SK-N-SH treated with all-trans-retinoic acid at 6 μM for 48 hours (cell line): Measurements from ENCODE around the gene TMEM163.
"Not testable (repeated sequence)": the region's sequence is repeated elsewhere in the genome, so short reads cannot be mapped to it uniquely, and the experiment has no call there.

ENCODE experiments used
- ATAC-seq: fragments of 200-7000 bp; cut with Tn5 transposase; 3 replicates; pipeline ENCODE4 v1.9.1; 2020; ENCODE audit warnings: mild to moderate bottlenecking, moderate library complexity
- ARNTL ChIP-seq: fragments of 450-650 bp; formaldehyde crosslinking; IDR thresholded peaks from 2 replicates; pipeline ENCODE4 v1.5.0; 2020; ENCODE audit warnings: low read depth, mild to moderate bottlenecking, moderate library complexity, borderline replicate concordance
- BACH2 ChIP-seq: fragments of 250-450 bp; sonication (Bioruptor Pico); IDR thresholded peaks from 2 replicates; pipeline ENCODE4 v1.9.0; 2021; ENCODE audit warnings: mild to moderate bottlenecking, borderline replicate concordance
- CSDC2 ChIP-seq: fragments of 250-450 bp; sonication (Bioruptor Pico); IDR thresholded peaks from 2 replicates; pipeline ENCODE4 v1.5.0; 2020; ENCODE audit warnings: mild to moderate bottlenecking, moderate library complexity
- ESRRG ChIP-seq: fragments of 250-450 bp; sonication (Bioruptor Pico); IDR thresholded peaks from 2 replicates; pipeline ENCODE4 v1.6.1; 2021; ENCODE audit warnings: mild to moderate bottlenecking
- GLIS3 ChIP-seq: fragments of 250-450 bp; sonication (Bioruptor Pico); IDR thresholded peaks from 2 replicates; pipeline ENCODE4 v1.5.0; 2020; ENCODE audit warnings: mild to moderate bottlenecking, moderate library complexity
- ISL1 ChIP-seq: fragments of 250-450 bp; sonication (Bioruptor Pico); IDR thresholded peaks from 2 replicates; pipeline ENCODE4 v2.1.2; 2022; ENCODE audit warnings: mild to moderate bottlenecking, moderate library complexity
- OSR1 ChIP-seq: fragments of 250-450 bp; sonication (Bioruptor Pico); IDR thresholded peaks from 2 replicates; pipeline ENCODE4 v1.8.0; 2022; ENCODE audit warnings: moderate library complexity, mild to moderate bottlenecking, inconsistent platforms
- PATZ1 ChIP-seq: fragments of 250-450 bp; sonication (Bioruptor Pico); IDR thresholded peaks from 2 replicates; pipeline ENCODE4 v1.8.0; 2020; ENCODE audit warnings: mild to moderate bottlenecking, moderate library complexity, borderline replicate concordance
- POU6F1 ChIP-seq: fragments of 250-450 bp; sonication (Bioruptor Pico); IDR thresholded peaks from 2 replicates; pipeline ENCODE4 v1.8.0; 2021; ENCODE audit warnings: low read depth, mild to moderate bottlenecking, moderate library complexity, borderline replicate concordance
- PPARA ChIP-seq: fragments of 250-450 bp; sonication (Bioruptor Pico); IDR thresholded peaks from 2 replicates; pipeline ENCODE4 v1.5.0; 2020; ENCODE audit warnings: mild to moderate bottlenecking, borderline replicate concordance
- RARB ChIP-seq: fragments of 250-450 bp; sonication (Bioruptor Pico); IDR thresholded peaks from 2 replicates; pipeline ENCODE4 v1.8.0; 2021; ENCODE audit warnings: mild to moderate bottlenecking, moderate library complexity
- SNAI2 ChIP-seq: fragments of 250-450 bp; sonication (Bioruptor Pico); IDR thresholded peaks from 2 replicates; pipeline ENCODE4 v1.5.0; 2020; ENCODE audit warnings: mild to moderate bottlenecking, moderate library complexity
- TCF4 ChIP-seq: fragments of 250-450 bp; sonication (Bioruptor Pico); IDR thresholded peaks from 2 replicates; pipeline ENCODE4 v1.8.0; 2021; ENCODE audit warnings: mild to moderate bottlenecking, moderate library complexity, borderline replicate concordance
- TOX ChIP-seq: fragments of 250-450 bp; sonication (Bioruptor Pico); IDR thresholded peaks from 2 replicates; pipeline ENCODE4 v1.8.0; 2021; ENCODE audit warnings: mild to moderate bottlenecking, moderate library complexity, borderline replicate concordance
- TSHZ2 ChIP-seq: fragments of 250-450 bp; sonication (Bioruptor Pico); IDR thresholded peaks from 2 replicates; pipeline ENCODE4 v1.5.0; 2020; ENCODE audit warnings: mild to moderate bottlenecking, moderate library complexity
- ZC3H10 ChIP-seq: fragments of 250-450 bp; sonication (Bioruptor Pico); IDR thresholded peaks from 2 replicates; pipeline ENCODE4 v1.5.1; 2021; ENCODE audit warnings: mild to moderate bottlenecking, moderate library complexity
- ZFP3 ChIP-seq: fragments of 250-450 bp; sonication (Bioruptor Pico); IDR thresholded peaks from 2 replicates; pipeline ENCODE4 v1.5.0; 2020; ENCODE audit warnings: mild to moderate bottlenecking, moderate library complexity
- ZFP30 ChIP-seq: fragments of 450-650 bp; formaldehyde crosslinking; IDR thresholded peaks from 2 replicates; pipeline ENCODE4 v1.5.0; 2022; ENCODE audit warnings: mild to moderate bottlenecking, moderate library complexity
- ZNF565 ChIP-seq: fragments of 450-650 bp; formaldehyde crosslinking; conservative IDR thresholded peaks from 2 replicates; pipeline ENCODE4 v1.5.0; 2020; ENCODE audit warnings: low read depth, mild to moderate bottlenecking, moderate library complexity
- ZNF70 ChIP-seq: fragments of 450-650 bp; formaldehyde crosslinking; IDR thresholded peaks from 2 replicates; pipeline ENCODE4 v1.5.0; 2020; ENCODE audit warnings: mild to moderate bottlenecking, moderate library complexity
- ZNF8 ChIP-seq: fragments of 450-650 bp; formaldehyde crosslinking; IDR thresholded peaks from 2 replicates; pipeline ENCODE4 v1.5.0; 2020; ENCODE audit warnings: mild to moderate bottlenecking, moderate library complexity
- TF ChIP-seq, protein P1 (sequence below): fragments of 250-450 bp; sonication (Bioruptor Pico); IDR thresholded peaks from 2 replicates; pipeline ENCODE4 v1.5.1; 2020; ENCODE audit warnings: low read depth, mild to moderate bottlenecking, moderate library complexity

Gene TMEM163

GRCh38 chr2:134572314-134573084 is 146.3 kb downstream of the TMEM163 start:
- no peak for ATAC-seq
- TF ChIP-seq TOX = no peak
- no peak for TF ChIP-seq ZNF70 (CRISPR knock-in tag)

DNA sequence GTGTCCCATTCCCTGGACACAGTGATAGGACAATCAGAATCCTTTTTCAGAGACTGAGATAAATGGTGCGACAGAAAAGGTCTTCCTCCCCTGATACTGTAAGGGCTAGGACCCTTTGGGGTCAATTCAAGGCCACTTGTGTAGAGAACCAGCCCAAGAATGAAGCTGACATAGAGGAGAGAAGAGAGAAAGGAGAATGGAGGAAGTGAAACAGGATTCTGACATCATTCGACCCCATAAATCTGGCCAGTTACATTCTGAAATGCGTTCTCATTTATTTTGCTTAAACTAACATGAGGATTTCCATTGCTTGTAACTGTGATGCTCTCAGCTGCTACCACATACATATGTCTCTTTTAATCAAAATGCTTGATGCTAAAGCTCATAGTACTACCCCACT is 148.1 kb downstream of the TMEM163 start:
- no peak for TF ChIP-seq ISL1 (CRISPR knock-in tag)
- no peak for TF ChIP-seq OSR1 (CRISPR knock-in tag)
- no peak for TF ChIP-seq ARNTL
- no peak for TF ChIP-seq ZNF565 (CRISPR knock-in tag)
- no peak for TF ChIP-seq TSHZ2 (CRISPR knock-in tag)
- TF ChIP-seq, protein P1, sequence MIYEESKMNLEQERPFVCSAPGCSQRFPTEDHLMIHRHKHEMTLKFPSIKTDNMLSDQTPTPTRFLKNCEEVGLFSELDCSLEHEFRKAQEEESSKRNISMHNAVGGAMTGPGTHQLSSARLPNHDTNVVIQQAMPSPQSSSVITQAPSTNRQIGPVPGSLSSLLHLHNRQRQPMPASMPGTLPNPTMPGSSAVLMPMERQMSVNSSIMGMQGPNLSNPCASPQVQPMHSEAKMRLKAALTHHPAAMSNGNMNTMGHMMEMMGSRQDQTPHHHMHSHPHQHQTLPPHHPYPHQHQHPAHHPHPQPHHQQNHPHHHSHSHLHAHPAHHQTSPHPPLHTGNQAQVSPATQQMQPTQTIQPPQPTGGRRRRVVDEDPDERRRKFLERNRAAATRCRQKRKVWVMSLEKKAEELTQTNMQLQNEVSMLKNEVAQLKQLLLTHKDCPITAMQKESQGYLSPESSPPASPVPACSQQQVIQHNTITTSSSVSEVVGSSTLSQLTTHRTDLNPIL (CRISPR knock-in tag) = no peak
- TF ChIP-seq GLIS3 (CRISPR knock-in tag) = no peak
- TF ChIP-seq, all 23 proteins: peak for 0

GRCh38 chr2:134568413-134568812 is 150.4 kb downstream of the TMEM163 start:
- ATAC-seq = no peak
- no peak for TF ChIP-seq PPARA (CRISPR knock-in tag)
- no peak for TF ChIP-seq POU6F1 (CRISPR knock-in tag)
- no peak for TF ChIP-seq ZC3H10 (CRISPR knock-in tag)
- TF ChIP-seq ISL1 (CRISPR knock-in tag) = no peak
- no peak for TF ChIP-seq ZFP30 (CRISPR knock-in tag)

More for the DNA sequence above, 148.1 kb downstream of the TMEM163 start:
- ATAC-seq = no peak

DNA sequence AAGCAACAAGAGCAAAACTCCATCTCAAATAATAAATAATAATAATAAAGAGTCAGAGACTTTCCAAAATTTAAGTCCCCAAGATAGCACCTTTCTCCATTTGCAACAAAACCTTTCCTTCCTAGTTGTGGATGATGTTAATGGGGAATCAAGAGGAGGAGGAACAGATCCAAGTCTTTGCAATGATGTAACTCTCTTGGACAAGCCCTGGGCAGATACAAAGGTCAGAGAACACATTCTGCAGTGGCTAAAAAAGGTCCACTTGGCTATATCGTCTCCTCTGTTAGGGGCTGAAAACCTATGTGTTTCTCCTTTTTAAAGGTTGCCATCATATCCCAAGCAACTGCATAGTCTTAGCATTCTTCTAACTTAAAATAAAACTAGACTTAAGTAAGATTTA is 151.1 kb downstream of the TMEM163 start:
- TF ChIP-seq ZNF8 (CRISPR knock-in tag) (no peak), ZNF565 (CRISPR knock-in tag) (no peak), RARB (CRISPR knock-in tag) (no peak), ISL1 (CRISPR knock-in tag) (no peak), CSDC2 (CRISPR knock-in tag) (no peak), ESRRG (CRISPR knock-in tag) (no peak), GLIS3 (CRISPR knock-in tag) (no peak), PATZ1 (CRISPR knock-in tag) (no peak), BACH2 (no peak), PPARA (CRISPR knock-in tag) (no peak), ZC3H10 (CRISPR knock-in tag) (no peak), SNAI2 (CRISPR knock-in tag) (no peak), TCF4 (no peak), ARNTL (no peak), TOX (no peak), ZFP3 (CRISPR knock-in tag) (no peak), ZFP30 (CRISPR knock-in tag) (no peak)
- TF ChIP-seq, protein P1 (CRISPR knock-in tag) = no peak
- ATAC-seq = no peak

DNA sequence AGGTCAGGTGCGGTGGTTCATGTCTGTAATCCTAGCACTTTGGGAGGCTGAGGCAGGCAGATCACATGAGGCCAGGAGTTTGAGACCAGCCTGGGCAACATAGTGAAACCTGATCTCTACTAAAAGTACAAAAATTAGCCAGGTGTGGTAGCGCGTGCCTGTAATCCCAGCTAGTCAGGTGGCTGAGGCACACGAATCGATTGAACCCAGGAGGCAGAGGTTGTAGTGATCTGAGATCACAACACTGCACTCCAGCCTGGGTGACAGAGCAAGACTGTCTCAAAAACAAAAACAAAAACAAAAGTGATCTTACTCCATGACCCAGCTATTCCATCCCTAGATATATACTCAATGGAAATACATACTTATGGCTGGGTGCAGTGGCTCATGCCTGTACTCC is 153.8 kb downstream of the TMEM163 start:
- ATAC-seq = not testable (repeated sequence)
